Stimulated activated naive CD8-positive, alpha-beta T cell treated with anti-CD3 and anti-CD28 coated beads, Interleukin-15, amount 100 ng/mL, for 72 hours (primary cell): ENCODE results near the gene NME8.
A peak's percentile ranks its signal among the peaks of the same experiment; 100 is the strongest.
"Not testable (repeated sequence)": the region's sequence is repeated elsewhere in the genome, so short reads cannot be mapped to it uniquely, and the experiment has no call there.

Experiments used
- ATAC-seq: fragments of 150-1000 bp; cut with Tn5 transposase; 2 replicates; pipeline ENCODE4 v1.10.0; 2021; ENCODE audit warnings: mild to moderate bottlenecking, moderate library complexity
- DNase-seq, 2 donors: peaks; one replicate each; pipeline ENCODE4 v3.0.0; 2021 to 2022
- H3K27ac Mint-ChIP-seq, 2 donors: one replicate each; pipeline ENCODE4 v1.8.0; 2022; ENCODE audit warnings: mild to moderate bottlenecking in 2 of 2, mixed read lengths in 2 of 2, moderate library complexity in 2 of 2
- H3K27me3 Mint-ChIP-seq: one replicate; pipeline ENCODE4 v1.8.0; 2022; ENCODE audit warnings: mixed read lengths
- H3K4me1 Mint-ChIP-seq: one replicate; pipeline ENCODE4 v1.8.0; 2022; ENCODE audit warnings: mild to moderate bottlenecking, mixed read lengths
- H3K4me3 Mint-ChIP-seq, 2 donors: one replicate each; pipeline ENCODE4 v1.8.0; 2022; ENCODE audit warnings: mild to moderate bottlenecking in 2 of 2, mixed read lengths in 2 of 2, moderate library complexity in 1 of 2
- H3K9me3 Mint-ChIP-seq, 2 donors: one replicate each; pipeline ENCODE4 v1.8.0; 2022; ENCODE audit warnings: mixed read lengths in 2 of 2

NME8 gene

GRCh38 chr7:37848297-37848696 lies at the start of gene NME8:
Gene NME8 (plus strand): TSS chr7:37848597. CDS start chr7:37850267, 1,670 bp downstream.
- no peak for DNase-seq
- H3K4me1 Mint-ChIP-seq, result no peaks in the 10 kb centered on the region
- no peak for ATAC-seq
- peaks cover 6 to 20% of the 10 kb centered on the region in 2 donors for H3K9me3 Mint-ChIP-seq
- H3K27ac Mint-ChIP-seq, result no peak within 1 kb of the TSS
- H3K27me3 Mint-ChIP-seq, result peaks cover 8% of the 10 kb centered on the region
- H3K4me3 Mint-ChIP-seq, result no peak within 1 kb of the TSS

GRCh38 chr7:37806152-37806551 lies 42.2 kb upstream of the NME8 start:
- ATAC-seq, result no peak
- DNase-seq, result no peak
- H3K4me3 Mint-ChIP-seq, result no peak overlapping the region
- peaks cover 22% of the 10 kb centered on the region for H3K27me3 Mint-ChIP-seq
- H3K9me3 Mint-ChIP-seq, result peaks cover 0 to 4% of the 10 kb centered on the region in 2 donors
- H3K4me1 Mint-ChIP-seq, result no peaks in the 10 kb centered on the region
- H3K27ac Mint-ChIP-seq, result no peak overlapping the region

GRCh38 chr7:37812161-37812580 lies 36.2 kb upstream of the NME8 start:
- H3K9me3 Mint-ChIP-seq, H3K4me3 Mint-ChIP-seq, H3K4me1 Mint-ChIP-seq, DNase-seq, H3K27me3 Mint-ChIP-seq, H3K27ac Mint-ChIP-seq: not testable (repeated sequence)
- ATAC-seq, result peak; percentile 31

GRCh38 chr7:37815671-37816371 lies 32.6 kb upstream of the NME8 start:
- ATAC-seq (peak; percentile 28), DNase-seq (no peak)
- Mint-ChIP-seq H3K4me1 (peaks cover 5% of the 10 kb centered on the region), H3K27me3 (no peaks in the 10 kb centered on the region), H3K9me3 (no peaks in the 10 kb centered on the region), H3K4me3 (no peak overlapping the region), H3K27ac (no peak overlapping the region)

- DNase-seq, result no peak
- H3K9me3 Mint-ChIP-seq, result no peaks in the 10 kb centered on the region
- no peak overlapping the region for H3K27ac Mint-ChIP-seq
- no peak for ATAC-seq
- H3K27me3 Mint-ChIP-seq, result no peaks in the 10 kb centered on the region
- H3K4me3 Mint-ChIP-seq, result no peak overlapping the region
- H3K4me1 Mint-ChIP-seq, result peaks cover 3% of the 10 kb centered on the region
These were observed 31.3 kb upstream of the NME8 start for GRCh38 chr7:37816922-37817590.

GRCh38 chr7:37817591-37817960 lies 30.8 kb upstream of the NME8 start:
- Mint-ChIP-seq H3K27ac (no peak overlapping the region), H3K9me3 (no peaks in the 10 kb centered on the region), H3K4me1 (no peaks in the 10 kb centered on the region), H3K4me3 (no peak overlapping the region), H3K27me3 (no peaks in the 10 kb centered on the region)
- no peak for ATAC-seq
- no peak for DNase-seq

- DNase-seq, result no peak
- no peaks in the 10 kb centered on the region for H3K27me3 Mint-ChIP-seq
These were observed 30.2 kb upstream of the NME8 start for GRCh38 chr7:37817996-37818720.

GRCh38 chr7:37820708-37821468 lies 27.5 kb upstream of the NME8 start:
- DNase-seq (no peak), ATAC-seq (no peak)
- H3K4me1 Mint-ChIP-seq, result peaks cover 8% of the 10 kb centered on the region
- no peak overlapping the region for H3K4me3 Mint-ChIP-seq
- no peaks in the 10 kb centered on the region for H3K9me3 Mint-ChIP-seq
- no peaks in the 10 kb centered on the region for H3K27me3 Mint-ChIP-seq
- no peak overlapping the region for H3K27ac Mint-ChIP-seq

More at GRCh38 chr7:37817996-37818720, 30.2 kb upstream of the NME8 start:
- no peak for ATAC-seq
- H3K4me1 Mint-ChIP-seq, result no peaks in the 10 kb centered on the region
- H3K27ac Mint-ChIP-seq, result no peak overlapping the region
- H3K4me3 Mint-ChIP-seq, result no peak overlapping the region
- no peaks in the 10 kb centered on the region for H3K9me3 Mint-ChIP-seq

- DNase-seq (no peak), ATAC-seq (no peak)
- no peak overlapping the region for H3K4me3 Mint-ChIP-seq
- H3K27ac Mint-ChIP-seq, result no peak overlapping the region
- peaks cover 8% of the 10 kb centered on the region for H3K27me3 Mint-ChIP-seq
- H3K9me3 Mint-ChIP-seq, result no peaks in the 10 kb centered on the region
- H3K4me1 Mint-ChIP-seq, result peaks cover 14% of the 10 kb centered on the region
These were observed 25.5 kb upstream of the NME8 start for GRCh38 chr7:37822946-37823345.

- no peak for DNase-seq
- Mint-ChIP-seq H3K27me3 (peaks cover 8% of the 10 kb centered on the region), H3K27ac (no peak overlapping the region), H3K9me3 (no peaks in the 10 kb centered on the region), H3K4me3 (no peak overlapping the region), H3K4me1 (peaks cover 14% of the 10 kb centered on the region)
- no peak for ATAC-seq
These were observed 24.8 kb upstream of the NME8 start for GRCh38 chr7:37823557-37823956.

- no peak overlapping the region for H3K4me3 Mint-ChIP-seq
- ATAC-seq (peak; percentile 82), DNase-seq (peak in 1 of 2 donors; percentile 10)
- no peaks in the 10 kb centered on the region for H3K9me3 Mint-ChIP-seq
- peaks cover 8% of the 10 kb centered on the region for H3K27me3 Mint-ChIP-seq
- peaks cover 14% of the 10 kb centered on the region for H3K4me1 Mint-ChIP-seq
- H3K27ac Mint-ChIP-seq, result peak overlapping the region in 1 of 2 donors; percentile 35
These were observed 23.4 kb upstream of the NME8 start for GRCh38 chr7:37825038-37825437.

GRCh38 chr7:37826825-37827224 lies 21.6 kb upstream of the NME8 start:
- peaks cover 8% of the 10 kb centered on the region for H3K27me3 Mint-ChIP-seq
- ATAC-seq (peak; percentile 53), DNase-seq (no peak)
- H3K4me1 Mint-ChIP-seq, result peaks cover 14% of the 10 kb centered on the region
- H3K9me3 Mint-ChIP-seq, result no peaks in the 10 kb centered on the region
- no peak overlapping the region for H3K27ac Mint-ChIP-seq
- no peak overlapping the region for H3K4me3 Mint-ChIP-seq

GRCh38 chr7:37831244-37831643 lies 17.2 kb upstream of the NME8 start:
- no peak for ATAC-seq
- no peak overlapping the region for H3K4me3 Mint-ChIP-seq
- no peaks in the 10 kb centered on the region for H3K9me3 Mint-ChIP-seq
- peaks cover 12% of the 10 kb centered on the region for H3K4me1 Mint-ChIP-seq
- no peak overlapping the region for H3K27ac Mint-ChIP-seq
- no peak for DNase-seq
- H3K27me3 Mint-ChIP-seq, result peaks cover 8% of the 10 kb centered on the region

- H3K27ac Mint-ChIP-seq, result no peak overlapping the region
These were observed 16.2 kb upstream of the NME8 start for GRCh38 chr7:37832194-37832593.

GRCh38 chr7:37833107-37833817 lies 15.1 kb upstream of the NME8 start:
- ATAC-seq (peak; percentile 56), DNase-seq (peak; percentile 26 to 32)
- peak overlapping the region; percentile 54 to 67 for H3K27ac Mint-ChIP-seq
- H3K27me3 Mint-ChIP-seq, result no peaks in the 10 kb centered on the region
- H3K4me1 Mint-ChIP-seq, result peaks cover 6% of the 10 kb centered on the region
- peak overlapping the region; percentile 70 to 75 for H3K4me3 Mint-ChIP-seq
- no peaks in the 10 kb centered on the region for H3K9me3 Mint-ChIP-seq

More at GRCh38 chr7:37832194-37832593, 16.2 kb upstream of the NME8 start:
- Mint-ChIP-seq H3K4me3 (no peak overlapping the region), H3K27me3 (peaks cover 3% of the 10 kb centered on the region), H3K9me3 (no peaks in the 10 kb centered on the region), H3K4me1 (peaks cover 6% of the 10 kb centered on the region)
- no peak for DNase-seq
- ATAC-seq, result peak; percentile 69
